Fibroblast of the aortic adventitia (primary cell): ENCODE measurements around the gene ALDH5A1. TPM values are rescaled to one million over a fixed set of nuclear protein-coding genes. Genes with fewer than 3 reads are reported as not detected.
A peak's percentile ranks its signal among the peaks of the same experiment; 100 is the strongest.

Experiments used
- DNase-seq: peaks from one replicate; pipeline ENCODE4 v3.0.0-alpha.2; 2010; ENCODE audit warnings: low read depth
- H3K4me3 ChIP-seq: 2 replicates; pipeline ENCODE4 v1.5.1; 2011; ENCODE audit warnings: low read depth, mild to moderate bottlenecking, control low read depth, low read length, moderate library complexity
- total RNA-seq: library from RNA; depleted of rRNA; stranded (reverse); fragments of >200 nt; gene quantifications from 2 replicates; pipeline ENCODE4 v1.2.3, GENCODE V29; 2012; ENCODE audit warnings: low replicate concordance
- TF ChIP-seq, protein P1 (sequence below): IDR thresholded peaks from 2 replicates; pipeline ENCODE4 v1.5.1; 2011; ENCODE audit warnings: mild to moderate bottlenecking, low read length, control low read depth, inconsistent platforms; ENCODE audit not compliant: insufficient read depth

ALDH5A1 gene
- total RNA-seq, 1 donor, result 0.54 TPM

DNA sequence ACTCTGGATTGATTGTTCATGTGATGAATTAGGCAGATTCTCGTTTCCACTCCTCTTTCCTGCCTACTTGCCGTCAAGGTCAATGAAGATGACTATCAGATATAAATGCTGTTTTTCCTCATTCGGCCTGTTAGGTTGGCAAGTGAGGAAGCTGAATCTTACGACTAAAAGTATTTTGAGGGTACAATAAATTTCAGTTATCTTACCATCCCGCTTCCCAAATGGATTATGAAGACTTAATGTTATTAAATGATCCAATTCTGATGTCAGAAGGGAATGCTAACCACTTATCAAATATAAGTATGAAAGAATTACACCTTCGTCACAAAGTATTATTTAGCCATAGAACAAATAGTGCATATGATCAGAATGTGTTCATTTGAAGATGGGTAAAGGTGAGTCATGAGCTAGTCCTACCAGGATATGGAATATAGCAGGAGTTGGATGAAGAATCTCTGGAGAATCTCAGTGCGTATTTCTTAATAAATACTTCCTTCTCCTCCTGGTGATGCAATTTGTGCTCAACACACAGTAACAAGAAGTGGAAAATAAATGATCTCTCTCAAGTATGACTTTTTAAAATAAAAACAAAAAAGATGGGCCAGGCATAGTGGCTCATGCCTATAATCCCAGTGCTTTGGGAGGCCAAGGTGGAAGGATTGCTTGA is 10.0 kb upstream of the ALDH5A1 start:
- no peak for DNase-seq
- TF ChIP-seq, protein P1, sequence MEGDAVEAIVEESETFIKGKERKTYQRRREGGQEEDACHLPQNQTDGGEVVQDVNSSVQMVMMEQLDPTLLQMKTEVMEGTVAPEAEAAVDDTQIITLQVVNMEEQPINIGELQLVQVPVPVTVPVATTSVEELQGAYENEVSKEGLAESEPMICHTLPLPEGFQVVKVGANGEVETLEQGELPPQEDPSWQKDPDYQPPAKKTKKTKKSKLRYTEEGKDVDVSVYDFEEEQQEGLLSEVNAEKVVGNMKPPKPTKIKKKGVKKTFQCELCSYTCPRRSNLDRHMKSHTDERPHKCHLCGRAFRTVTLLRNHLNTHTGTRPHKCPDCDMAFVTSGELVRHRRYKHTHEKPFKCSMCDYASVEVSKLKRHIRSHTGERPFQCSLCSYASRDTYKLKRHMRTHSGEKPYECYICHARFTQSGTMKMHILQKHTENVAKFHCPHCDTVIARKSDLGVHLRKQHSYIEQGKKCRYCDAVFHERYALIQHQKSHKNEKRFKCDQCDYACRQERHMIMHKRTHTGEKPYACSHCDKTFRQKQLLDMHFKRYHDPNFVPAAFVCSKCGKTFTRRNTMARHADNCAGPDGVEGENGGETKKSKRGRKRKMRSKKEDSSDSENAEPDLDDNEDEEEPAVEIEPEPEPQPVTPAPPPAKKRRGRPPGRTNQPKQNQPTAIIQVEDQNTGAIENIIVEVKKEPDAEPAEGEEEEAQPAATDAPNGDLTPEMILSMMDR, result no peak
- no peak overlapping the region for H3K4me3 ChIP-seq

DNA sequence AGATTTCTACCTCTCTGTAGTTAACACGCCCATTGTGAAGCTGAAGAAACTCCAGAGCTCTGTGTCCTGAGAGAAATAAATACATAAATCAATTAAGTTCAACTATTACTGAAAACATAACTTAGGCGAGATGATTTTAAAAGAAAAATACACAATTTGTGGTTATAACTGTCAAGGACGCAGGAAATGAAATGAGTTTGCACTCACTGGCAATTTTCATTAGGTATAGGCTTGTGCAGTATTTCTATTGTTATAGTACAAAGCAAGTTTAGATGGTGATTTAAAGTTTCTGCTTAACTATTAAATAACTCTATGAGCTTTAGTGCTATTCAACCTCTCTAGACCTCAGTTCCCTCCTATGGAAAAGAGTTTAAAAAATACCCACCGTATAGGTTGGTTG is 8.7 kb upstream of the ALDH5A1 start:
- no peak overlapping the region for H3K4me3 ChIP-seq
- TF ChIP-seq, protein P1, result no peak
- DNase-seq, result no peak

DNA sequence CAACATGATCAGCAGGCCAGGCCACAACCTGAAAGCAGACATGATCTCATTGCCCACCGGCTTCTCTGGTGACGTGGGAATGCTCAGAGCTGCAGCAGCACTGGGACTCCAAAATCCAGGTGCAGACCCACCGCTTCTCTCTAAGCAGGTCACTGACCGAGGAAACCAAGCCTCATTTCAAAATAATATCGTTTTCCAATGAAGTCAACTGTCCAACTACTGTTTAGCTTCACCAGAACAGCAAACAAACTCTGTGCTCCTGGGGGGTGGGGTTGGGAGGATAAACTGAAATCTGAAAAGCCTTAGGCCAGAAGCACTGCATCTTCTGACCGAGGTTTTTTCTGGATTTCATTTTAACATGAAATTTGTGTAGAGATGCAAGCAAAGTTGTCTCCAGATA is 5.3 kb upstream of the ALDH5A1 start, which contains the start of gene GPLD1:
TSS of gene GPLD1 (minus strand) at position 109 of the 400 bp plus-strand sequence. CDS start at position 42, 67 bp downstream.
- TF ChIP-seq, protein P1, result no peak
- no peak for DNase-seq
- no peak within 1 kb of the TSS for H3K4me3 ChIP-seq

DNA sequence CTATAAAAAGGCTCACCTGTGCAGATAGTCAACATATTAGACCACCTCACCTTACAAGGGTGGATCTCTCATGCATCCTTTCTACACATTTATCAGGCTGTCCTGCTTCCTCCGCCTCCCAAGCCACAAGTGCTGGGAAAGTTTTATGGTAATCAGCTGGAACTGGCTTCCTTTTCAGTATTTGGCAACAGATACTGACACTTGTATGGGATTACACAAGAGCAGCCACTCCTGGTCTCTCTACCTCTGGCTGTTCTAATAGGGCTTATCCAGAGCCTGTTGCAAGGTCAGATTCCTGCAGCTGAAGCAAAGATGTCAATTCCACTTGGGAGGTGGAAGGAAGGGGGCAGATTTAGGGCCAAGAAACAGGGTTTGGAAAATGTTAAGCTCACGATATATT is 4.9 kb upstream of the ALDH5A1 start:
- peak; percentile 11 for DNase-seq
- no peak overlapping the region for H3K4me3 ChIP-seq

DNA sequence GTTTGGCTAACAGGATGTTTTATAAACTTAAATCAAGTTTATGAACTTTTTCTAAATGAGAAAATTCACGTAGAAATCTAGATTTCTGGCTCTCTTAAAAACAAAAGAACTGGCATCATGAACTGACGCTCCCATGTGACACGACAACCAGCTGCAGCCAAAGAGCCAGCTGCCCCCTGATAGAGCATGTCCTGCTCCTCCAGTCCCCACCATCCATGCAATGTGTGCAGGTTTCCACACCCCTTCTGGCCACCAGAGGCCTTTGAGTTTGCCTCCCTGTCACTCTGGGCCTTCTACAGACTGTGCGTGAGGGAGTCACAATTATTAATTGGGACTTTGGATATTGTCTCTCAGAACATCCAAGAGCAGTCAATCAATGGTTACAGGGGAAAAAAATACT is 3.8 kb upstream of the ALDH5A1 start:
- no peak overlapping the region for H3K4me3 ChIP-seq
- TF ChIP-seq, protein P1, result no peak
- no peak for DNase-seq

More for the DNA sequence above, 4.9 kb upstream of the ALDH5A1 start:
- TF ChIP-seq, protein P1, result no peak

DNA sequence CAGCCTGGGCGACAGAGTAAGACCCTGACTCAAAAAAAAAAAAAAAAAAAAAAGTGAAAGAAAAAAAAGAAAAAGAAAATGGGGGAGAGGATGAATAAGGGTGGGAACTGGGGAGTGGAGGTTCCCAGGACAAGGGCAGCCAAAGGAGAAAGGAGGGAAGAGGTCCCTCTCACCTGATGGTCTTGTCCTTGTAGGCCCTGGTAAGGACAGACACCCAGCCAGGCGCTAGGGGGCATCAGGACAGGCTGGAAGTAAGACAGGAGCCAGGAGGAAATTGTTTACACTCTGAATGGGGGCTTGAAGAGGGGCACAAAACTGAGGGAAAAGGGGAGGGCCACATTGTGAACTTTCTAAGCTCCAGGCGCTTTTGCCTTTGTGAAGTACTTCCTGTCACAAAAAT is 2.3 kb upstream of the ALDH5A1 start:
- no peak overlapping the region for H3K4me3 ChIP-seq
- DNase-seq, result no peak
- TF ChIP-seq, protein P1, result peak; percentile 16
